Activated naive CD4-positive, alpha-beta T cell treated with anti-CD3 and anti-CD28 coated beads, Interleukin-2, amount 10 ng/mL, durations not matched to agents 7 days and 5 days (primary cell): ENCODE data around the gene OSMR.
"Not testable (repeated sequence)": the region's sequence is repeated elsewhere in the genome, so short reads cannot be mapped to it uniquely, and the experiment has no call there.

Experiments
- CTCF ChIA-PET: fragments of 350-600 bp; sonication (Branson Sonifier 250); formaldehyde crosslinking; loops from one replicate; lab custom pipeline; 2021; ENCODE audit warnings: antibody characterized with exemption; lab: Charles Lee
- DNase-seq: peaks from one replicate; pipeline ENCODE4 v3.0.0-alpha.2; 2020
- H3K27ac Mint-ChIP-seq: one replicate; pipeline ENCODE4 v1.8.0; 2021; ENCODE audit warnings: mild to moderate bottlenecking, moderate library complexity, mixed read lengths
- H3K27me3 Mint-ChIP-seq: one replicate; pipeline ENCODE4 v1.8.0; 2021; ENCODE audit warnings: mild to moderate bottlenecking, mixed read lengths
- H3K36me3 Mint-ChIP-seq: one replicate; pipeline ENCODE4 v1.8.0; 2021; ENCODE audit warnings: mixed read lengths
- H3K4me1 Mint-ChIP-seq: one replicate; pipeline ENCODE4 v1.8.0; 2021; ENCODE audit warnings: mixed read lengths
- H3K4me3 Mint-ChIP-seq: one replicate; pipeline ENCODE4 v1.8.0; 2021; ENCODE audit warnings: mild to moderate bottlenecking, moderate library complexity, mixed read lengths
- H3K9me3 Mint-ChIP-seq: one replicate; pipeline ENCODE4 v1.8.0; 2021; ENCODE audit warnings: mixed read lengths

OSMR gene

GRCh38 chr5:38846379-38847011, 683 bp downstream of the OSMR start:
- Mint-ChIP-seq H3K4me1 (peaks cover 2% of the 10 kb centered on the region), H3K27me3 (peaks cover 62% of the 10 kb centered on the region), H3K36me3 (peaks cover 1% of the 10 kb centered on the region), H3K27ac (no peak overlapping the region), H3K9me3 (no peaks in the 10 kb centered on the region), H3K4me3 (peak overlapping the region; percentile 42)
- CTCF ChIA-PET = interaction anchor here (1.5 to 1.8 kb wide), 2 partner anchors 15 to 426 kb away, joined by 4 to 5 read pairs; no protein-coding TSS in a partner anchor
- no peak for DNase-seq

DNA sequence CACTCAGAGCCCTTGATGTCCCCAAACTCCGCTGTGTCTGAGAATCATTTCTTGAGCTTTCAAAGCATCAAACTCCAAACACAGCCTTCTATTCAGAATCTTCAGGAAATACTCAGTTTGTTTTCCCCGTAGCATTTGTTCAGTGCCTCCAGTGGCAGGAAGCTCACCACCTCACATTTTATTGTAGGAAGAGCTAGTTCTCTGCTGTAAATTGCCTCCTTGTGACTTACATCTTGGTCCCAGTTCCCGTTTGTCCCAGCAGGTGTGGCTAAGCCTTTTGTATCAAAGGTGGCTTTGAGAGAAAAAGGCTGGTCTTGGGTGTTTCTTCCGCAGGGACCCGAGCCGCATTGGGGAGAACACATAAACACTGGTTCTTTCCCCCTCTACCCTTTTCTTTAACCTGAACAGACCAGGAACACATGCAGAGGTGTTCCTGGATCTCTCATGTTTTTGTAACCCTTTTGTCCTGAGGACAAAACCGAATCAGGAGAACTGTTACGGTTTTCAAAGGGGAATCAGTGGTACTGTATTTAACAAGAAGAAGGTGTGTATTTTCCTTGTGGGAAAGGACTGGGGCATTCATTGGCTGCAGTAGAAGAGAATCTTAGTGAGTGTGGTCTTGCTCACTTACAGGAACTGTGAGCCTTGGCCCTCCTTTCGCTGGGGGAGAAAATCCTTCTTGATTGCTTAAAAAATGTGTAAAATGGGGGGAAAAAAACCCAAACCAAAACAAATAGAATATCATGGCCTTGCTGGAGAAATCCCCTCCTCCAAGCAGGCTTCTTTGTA, 1.9 kb downstream of the OSMR start:
- no peak overlapping the region for H3K27ac Mint-ChIP-seq
- DNase-seq = no peak
- no peak overlapping the region for H3K4me3 Mint-ChIP-seq
- no peaks in the 10 kb centered on the region for H3K9me3 Mint-ChIP-seq
- peaks cover 1% of the 10 kb centered on the region for H3K36me3 Mint-ChIP-seq
- H3K27me3 Mint-ChIP-seq = peaks cover 63% of the 10 kb centered on the region
- peaks cover 2% of the 10 kb centered on the region for H3K4me1 Mint-ChIP-seq
- CTCF ChIA-PET = interaction anchor here (1.5 to 1.8 kb wide), 2 partner anchors 16 to 427 kb away, joined by 4 to 5 read pairs; no protein-coding TSS in a partner anchor

DNA sequence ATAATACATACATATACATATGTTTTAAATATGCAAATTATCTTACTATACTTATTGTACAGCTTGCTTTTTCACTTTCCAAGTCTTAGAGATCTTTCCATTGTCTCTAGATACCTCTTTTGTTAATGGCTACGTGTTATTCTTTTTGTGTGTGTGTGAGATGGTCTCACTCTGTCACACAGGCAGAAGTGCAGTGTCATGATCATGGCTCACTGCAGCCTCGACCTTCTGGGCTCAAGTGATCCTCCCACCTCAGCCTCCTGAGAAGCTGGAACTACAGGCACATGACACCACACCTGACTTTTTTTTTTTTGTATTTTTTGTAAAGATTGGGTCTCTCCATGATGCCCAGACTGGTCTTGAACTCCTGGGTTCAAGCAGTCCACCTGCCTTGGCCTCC, 2.8 kb downstream of the OSMR start:
- CTCF ChIA-PET = interaction anchor here (1.8 kb wide), 1 partner anchor 17 kb away, joined by 5 read pairs; no protein-coding TSS in a partner anchor
- H3K4me3 Mint-ChIP-seq = no peak overlapping the region
- H3K27me3 Mint-ChIP-seq = peaks cover 57% of the 10 kb centered on the region
- peaks cover 1% of the 10 kb centered on the region for H3K36me3 Mint-ChIP-seq
- peaks cover 2% of the 10 kb centered on the region for H3K4me1 Mint-ChIP-seq
- no peaks in the 10 kb centered on the region for H3K9me3 Mint-ChIP-seq
- DNase-seq = no peak
- H3K27ac Mint-ChIP-seq = no peak overlapping the region

DNA sequence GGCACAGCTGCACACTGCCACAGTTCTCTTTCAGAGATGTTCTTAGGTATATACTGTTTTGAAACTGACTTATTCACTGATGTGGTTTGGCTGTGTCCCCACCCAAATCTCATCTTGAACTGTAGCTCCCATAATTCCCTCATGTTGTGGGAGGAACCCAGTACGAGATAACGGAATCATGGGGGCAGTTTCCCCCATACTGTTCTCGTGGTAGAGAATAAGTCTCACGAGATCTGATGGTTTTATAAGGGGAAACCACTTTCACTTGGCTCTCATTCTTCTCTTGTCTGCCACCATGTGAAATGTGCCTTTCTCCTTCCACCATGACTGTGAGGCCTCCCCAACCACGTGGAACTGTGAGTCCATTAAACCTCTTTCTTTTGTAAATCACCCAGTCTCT, 5.8 kb downstream of the OSMR start:
- H3K9me3 Mint-ChIP-seq, DNase-seq, H3K36me3 Mint-ChIP-seq, H3K27ac Mint-ChIP-seq, CTCF ChIA-PET, H3K4me1 Mint-ChIP-seq, H3K4me3 Mint-ChIP-seq: not testable (repeated sequence)
- H3K27me3 Mint-ChIP-seq = peaks cover 32% of the 10 kb centered on the region

GRCh38 chr5:38853753-38854470, 8.1 kb downstream of the OSMR start:
- CTCF ChIA-PET = interaction anchor here (0.9 to 1.3 kb wide), 2 partner anchors 16 to 22 kb away, joined by 3 read pairs; no protein-coding TSS in a partner anchor
- Mint-ChIP-seq H3K4me3 (no peak overlapping the region), H3K27me3 (peaks cover 10% of the 10 kb centered on the region)

DNA sequence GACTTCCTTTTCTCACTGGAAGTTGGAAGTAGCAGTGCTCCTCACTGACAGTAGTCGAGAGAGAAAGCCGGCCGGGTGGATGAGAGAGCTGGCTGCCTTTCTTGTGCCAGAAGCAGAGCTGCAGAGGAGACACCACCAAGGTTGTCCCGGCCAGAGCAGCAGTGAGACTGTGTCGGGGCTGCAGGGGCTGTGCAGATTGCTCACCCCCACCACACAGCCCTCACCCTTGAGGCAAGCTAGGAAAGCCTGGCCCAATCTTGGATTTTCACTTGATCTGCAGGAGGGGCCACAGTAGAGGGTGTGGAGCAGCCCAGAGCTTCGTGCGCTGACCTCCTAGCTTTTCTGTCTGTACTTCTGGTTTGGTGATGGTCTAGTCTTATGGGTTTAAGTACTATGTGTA, 9.1 kb downstream of the OSMR start:
- no peaks in the 10 kb centered on the region for H3K4me1 Mint-ChIP-seq
- no peak for DNase-seq
- CTCF ChIA-PET = no interaction called here
- H3K9me3 Mint-ChIP-seq = no peaks in the 10 kb centered on the region
- no peak overlapping the region for H3K4me3 Mint-ChIP-seq
- H3K27me3 Mint-ChIP-seq = peaks cover 8% of the 10 kb centered on the region
- H3K27ac Mint-ChIP-seq = no peak overlapping the region
- H3K36me3 Mint-ChIP-seq = no peaks in the 10 kb centered on the region

More at GRCh38 chr5:38853753-38854470, 8.1 kb downstream of the OSMR start:
- H3K36me3 Mint-ChIP-seq = no peaks in the 10 kb centered on the region
- H3K27ac Mint-ChIP-seq = no peak overlapping the region
- H3K4me1 Mint-ChIP-seq = no peaks in the 10 kb centered on the region
- DNase-seq = no peak
- no peaks in the 10 kb centered on the region for H3K9me3 Mint-ChIP-seq

GRCh38 chr5:38856660-38857059, 10.8 kb downstream of the OSMR start:
- H3K4me1 Mint-ChIP-seq = no peaks in the 10 kb centered on the region
- DNase-seq = no peak
- CTCF ChIA-PET = no interaction called here

DNA sequence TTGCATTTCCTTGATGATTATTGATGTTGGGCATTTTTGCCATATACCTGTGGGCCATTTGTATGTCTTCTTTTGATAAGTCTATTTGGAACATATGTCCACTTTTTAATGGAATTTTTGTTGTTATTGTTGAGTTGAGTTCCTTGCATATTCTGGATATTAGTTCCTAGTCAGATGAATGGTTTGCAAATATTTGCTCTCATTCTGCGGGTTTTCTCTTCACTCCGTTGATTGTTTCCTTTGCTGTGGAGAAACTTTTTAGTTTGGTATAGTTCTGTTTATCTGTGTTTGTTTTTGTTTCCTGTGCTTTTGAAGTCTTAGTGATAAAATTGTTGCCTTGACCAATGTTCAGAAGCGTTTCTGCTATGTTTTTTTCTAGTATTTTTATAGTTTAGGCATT, 13.0 kb downstream of the OSMR start:
- no peak for DNase-seq
- H3K4me1 Mint-ChIP-seq = no peaks in the 10 kb centered on the region
- H3K4me3 Mint-ChIP-seq = no peak overlapping the region
- no peaks in the 10 kb centered on the region for H3K36me3 Mint-ChIP-seq
- CTCF ChIA-PET = no interaction called here
- H3K9me3 Mint-ChIP-seq = peaks cover 1% of the 10 kb centered on the region
- H3K27ac Mint-ChIP-seq = no peak overlapping the region
- no peaks in the 10 kb centered on the region for H3K27me3 Mint-ChIP-seq

More at GRCh38 chr5:38856660-38857059, 10.8 kb downstream of the OSMR start:
- no peak overlapping the region for H3K27ac Mint-ChIP-seq
- peaks cover 3% of the 10 kb centered on the region for H3K27me3 Mint-ChIP-seq
- H3K36me3 Mint-ChIP-seq = no peaks in the 10 kb centered on the region
- no peaks in the 10 kb centered on the region for H3K9me3 Mint-ChIP-seq
- H3K4me3 Mint-ChIP-seq = no peak overlapping the region

GRCh38 chr5:38861986-38862770, 16.4 kb downstream of the OSMR start:
- H3K27ac Mint-ChIP-seq, DNase-seq, H3K4me1 Mint-ChIP-seq, H3K27me3 Mint-ChIP-seq, CTCF ChIA-PET, H3K9me3 Mint-ChIP-seq, H3K36me3 Mint-ChIP-seq, H3K4me3 Mint-ChIP-seq: not testable (repeated sequence)

GRCh38 chr5:38866362-38867031, 20.7 kb downstream of the OSMR start:
- Mint-ChIP-seq H3K27me3 (peaks cover 5% of the 10 kb centered on the region), H3K27ac (no peak overlapping the region), H3K36me3 (no peaks in the 10 kb centered on the region), H3K4me1 (no peaks in the 10 kb centered on the region), H3K4me3 (no peak overlapping the region), H3K9me3 (peaks cover 9% of the 10 kb centered on the region)
- CTCF ChIA-PET = no interaction called here
- no peak for DNase-seq

DNA sequence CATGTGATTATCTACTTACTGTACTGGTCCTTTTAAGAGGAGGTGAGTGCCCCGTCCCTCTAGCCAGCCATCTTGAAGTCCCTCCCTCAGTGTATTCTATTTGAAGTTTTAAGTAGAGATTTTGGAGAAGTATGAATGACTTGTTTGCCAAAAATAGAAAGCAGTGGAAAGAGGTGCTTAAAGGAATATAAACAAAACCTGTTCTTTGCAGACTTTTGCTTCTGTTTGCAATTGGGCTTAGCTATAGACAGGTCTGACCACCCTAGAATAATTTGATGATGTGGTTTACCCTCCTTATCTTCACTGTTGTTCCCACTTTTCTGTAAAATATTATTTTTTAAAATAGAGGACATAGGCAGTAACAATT, 21.2 kb downstream of the OSMR start:
- Mint-ChIP-seq H3K27me3 (peaks cover 5% of the 10 kb centered on the region), H3K4me3 (no peak overlapping the region), H3K36me3 (no peaks in the 10 kb centered on the region), H3K27ac (no peak overlapping the region), H3K9me3 (peaks cover 9% of the 10 kb centered on the region), H3K4me1 (no peaks in the 10 kb centered on the region)
- CTCF ChIA-PET = no interaction called here
- DNase-seq = no peak

DNA sequence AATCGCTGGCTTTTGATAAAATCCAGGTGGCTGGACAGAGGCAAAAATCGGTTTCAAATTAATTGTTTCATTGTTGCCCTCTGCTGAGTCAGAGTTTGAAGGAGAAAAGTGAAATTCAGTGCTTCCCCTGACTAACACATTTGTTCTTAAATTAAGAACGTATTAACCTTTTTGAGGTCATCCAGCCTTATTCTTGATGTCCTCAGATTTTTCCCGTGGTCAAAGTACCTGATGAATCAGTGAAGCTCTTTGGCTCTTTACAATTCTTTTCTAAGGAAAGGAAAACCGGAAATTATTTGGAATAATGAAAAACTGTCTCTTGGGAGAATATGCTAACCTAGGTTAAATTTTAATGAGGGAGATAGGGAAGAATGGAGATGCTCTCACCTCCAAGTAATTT, 21.6 kb downstream of the OSMR start:
- Mint-ChIP-seq H3K36me3 (no peaks in the 10 kb centered on the region), H3K27ac (no peak overlapping the region), H3K27me3 (peaks cover 5% of the 10 kb centered on the region), H3K4me3 (no peak overlapping the region), H3K4me1 (no peaks in the 10 kb centered on the region), H3K9me3 (peaks cover 9% of the 10 kb centered on the region)
- DNase-seq = no peak
- CTCF ChIA-PET = no interaction called here

GRCh38 chr5:38870595-38870994, 24.8 kb downstream of the OSMR start:
- H3K27ac Mint-ChIP-seq = no peak overlapping the region
- peaks cover 5% of the 10 kb centered on the region for H3K27me3 Mint-ChIP-seq
- no peaks in the 10 kb centered on the region for H3K9me3 Mint-ChIP-seq
- DNase-seq = no peak
- CTCF ChIA-PET = no interaction called here
- no peak overlapping the region for H3K4me3 Mint-ChIP-seq
- H3K4me1 Mint-ChIP-seq = no peaks in the 10 kb centered on the region
- no peaks in the 10 kb centered on the region for H3K36me3 Mint-ChIP-seq
